ENCODE measurements around the gene TMEM60.
A peak's percentile ranks its signal among the peaks of the same experiment; 100 is the strongest.

Gene TMEM60

DNA sequence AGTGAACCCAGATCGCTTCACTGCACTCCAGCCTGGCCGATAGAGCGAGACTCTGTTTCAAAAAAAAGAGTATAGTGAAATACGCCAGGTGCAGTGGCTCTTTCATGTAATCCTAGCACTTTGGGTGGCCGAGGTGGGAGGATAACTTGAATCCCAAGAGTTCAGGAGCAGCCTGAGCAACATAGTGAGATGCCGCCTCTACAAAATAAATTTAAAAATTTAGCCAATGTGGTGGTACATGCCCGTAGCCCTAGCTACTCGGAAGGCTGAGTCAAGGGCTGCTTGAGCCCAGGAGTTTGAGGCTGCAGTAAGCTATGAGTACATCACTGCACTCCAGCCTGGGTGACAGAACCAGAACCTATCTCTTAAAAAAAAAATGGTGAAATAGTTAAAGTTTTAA lies 27.9 kb downstream of the TMEM60 start:
- DNase-seq: no peak

DNA sequence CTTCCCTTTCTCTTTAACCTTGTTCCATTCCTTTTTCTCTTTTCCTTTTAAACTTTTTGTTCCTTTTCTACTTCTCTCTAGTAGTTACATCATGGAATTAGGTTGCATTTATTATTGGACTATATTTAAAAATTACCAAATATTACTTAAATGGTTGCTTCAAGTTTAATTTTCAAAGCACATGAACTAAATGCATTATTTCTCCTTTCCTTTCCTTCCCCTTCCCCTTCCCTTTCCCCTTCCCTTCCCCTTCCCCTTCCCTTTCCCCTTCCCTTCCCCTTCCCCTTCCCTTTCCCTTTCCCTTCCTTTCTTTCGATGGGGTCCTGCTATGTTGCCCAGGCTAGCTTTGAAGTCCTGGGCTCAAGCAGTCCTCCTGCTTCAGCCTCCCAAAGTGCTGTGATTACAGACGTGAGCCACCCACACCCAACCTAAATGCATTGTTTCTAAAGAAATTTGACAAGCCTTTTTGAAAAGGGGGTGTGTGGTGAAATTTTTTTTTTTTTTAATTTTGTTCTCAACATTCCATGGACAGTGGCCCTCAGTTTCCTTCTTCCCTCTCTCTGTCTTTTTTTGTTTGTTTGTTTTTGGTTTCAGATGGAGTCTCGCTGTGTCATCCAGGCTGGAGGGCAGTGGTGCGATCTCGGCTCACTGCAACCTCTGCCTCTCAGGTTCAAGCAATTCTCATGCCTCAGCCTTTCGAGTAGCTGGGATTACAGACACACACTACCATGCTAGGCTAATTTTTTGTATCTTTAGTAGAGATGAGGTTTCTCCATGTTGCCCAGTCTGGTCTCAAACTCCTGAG lies 31.2 kb downstream of the TMEM60 start:
- no peak for DNase-seq

DNA sequence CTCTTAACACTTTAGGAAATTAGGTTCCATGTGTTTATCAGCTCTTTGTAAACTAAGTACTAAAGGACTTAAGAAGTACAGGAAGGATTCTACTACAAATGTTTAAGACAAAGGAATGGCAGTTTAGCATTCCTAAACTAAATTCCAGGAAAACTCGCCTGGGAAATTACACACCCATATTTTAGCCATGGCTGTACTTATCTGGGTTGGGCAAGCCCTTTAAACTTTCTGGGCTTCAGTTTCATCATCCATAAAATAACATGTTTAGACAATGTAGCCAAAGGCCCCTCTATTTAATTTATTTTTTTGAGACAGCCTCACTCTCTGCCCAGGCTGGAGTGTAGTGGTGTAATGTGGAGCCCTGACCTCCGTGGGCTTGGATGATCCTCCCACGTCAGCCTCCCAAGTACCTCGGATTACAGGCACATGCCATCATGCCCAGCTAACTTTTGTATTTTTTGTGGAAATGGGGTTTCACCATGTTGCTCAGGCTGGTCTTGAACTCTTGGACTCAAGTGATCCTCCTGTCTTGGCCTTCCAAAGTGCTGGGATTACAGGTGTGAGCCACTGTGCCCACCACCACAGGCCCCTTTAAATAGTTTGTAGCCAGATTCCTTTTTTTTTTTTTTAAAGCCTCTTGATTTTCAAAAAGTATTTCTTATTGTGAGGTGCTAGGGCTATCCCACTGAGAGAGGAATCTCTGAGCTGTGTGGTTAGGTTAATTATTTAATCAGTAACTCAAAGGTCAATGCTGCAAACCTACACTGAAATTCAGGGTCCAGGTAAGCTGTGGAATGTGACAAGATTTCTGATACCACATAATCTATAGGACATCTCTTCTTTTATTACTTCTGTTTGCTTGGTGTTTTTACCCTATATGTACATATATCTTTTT lies 32.1 kb downstream of the TMEM60 start:
- DNase-seq: no peak

DNA sequence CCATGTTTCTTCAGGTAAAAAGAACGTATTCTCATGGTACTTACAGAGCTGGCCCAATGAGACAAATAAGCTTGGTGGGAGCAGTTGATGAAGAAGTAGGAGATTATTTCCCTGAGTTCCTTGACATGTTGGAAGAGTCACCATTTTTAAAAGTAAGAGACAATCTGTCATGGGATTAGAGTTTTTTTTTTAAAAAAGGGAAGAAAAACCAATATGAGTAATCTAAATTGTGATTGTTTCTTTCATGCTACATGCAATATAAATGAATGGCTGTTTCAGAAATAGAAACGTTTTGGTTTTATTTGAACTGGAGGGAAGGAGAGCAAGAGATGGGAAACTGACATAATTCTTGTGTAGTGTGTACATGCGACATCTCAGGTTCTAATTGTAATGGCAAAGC lies 32.8 kb downstream of the TMEM60 start:
- no peak for DNase-seq

DNA sequence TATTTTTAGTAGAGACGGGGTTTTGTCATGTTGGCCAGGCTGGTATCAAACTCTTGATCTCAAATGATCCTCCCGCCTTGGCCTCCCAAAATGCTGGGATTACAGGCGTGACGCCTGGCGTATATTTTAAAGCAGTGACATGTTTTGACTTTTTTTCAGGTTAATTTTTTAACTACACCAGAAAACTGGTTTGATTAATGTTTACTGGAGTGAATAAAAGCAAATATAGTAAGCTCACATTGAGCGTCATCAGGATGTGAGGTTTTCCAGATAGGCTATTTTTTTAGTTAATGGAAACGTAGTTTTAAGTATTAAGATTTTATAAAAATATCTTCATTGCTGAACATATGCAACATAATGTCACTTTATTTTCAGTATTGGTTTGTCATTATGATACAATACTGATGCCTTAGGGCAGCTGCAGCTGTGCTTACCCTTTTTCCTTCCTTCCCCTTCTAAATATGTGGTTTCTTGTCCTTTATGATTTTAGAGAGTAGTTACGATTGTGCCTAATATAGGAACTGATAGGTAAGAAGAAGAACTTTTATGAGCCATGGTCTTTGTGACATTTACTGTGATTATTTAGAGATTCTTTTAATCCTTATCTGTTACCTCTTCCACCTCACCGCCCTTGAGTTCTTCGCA lies 37.3 kb downstream of the TMEM60 start:
- no peak for DNase-seq

DNA sequence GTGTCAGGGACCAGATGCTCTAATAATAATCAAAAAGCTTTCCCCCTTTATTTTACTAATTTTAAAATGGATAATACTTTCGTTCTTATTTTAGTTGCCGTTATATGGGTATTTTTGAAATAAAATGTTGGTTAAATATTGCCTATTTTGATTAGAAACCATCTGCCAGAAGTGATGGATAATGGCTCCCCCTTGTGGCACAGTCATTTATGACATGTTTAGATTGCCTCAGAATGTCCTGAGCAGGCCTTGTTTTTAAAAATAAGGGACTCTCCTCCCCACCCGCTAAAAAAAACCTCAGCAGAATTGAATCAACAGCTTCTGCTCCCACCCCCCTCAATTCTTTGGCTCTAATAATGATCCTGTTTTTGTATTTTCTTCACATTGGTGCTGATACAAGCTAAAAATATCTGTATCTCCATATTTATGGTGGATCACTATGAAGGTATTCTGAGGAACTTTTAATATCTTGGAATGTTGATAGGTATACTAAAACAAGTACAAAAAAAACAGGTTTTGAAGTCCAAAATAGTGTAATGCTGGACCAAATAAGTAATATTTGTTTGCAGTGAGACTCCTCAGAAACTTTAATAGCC lies 38.8 kb downstream of the TMEM60 start:
- peak; percentile 53 for DNase-seq

DNA sequence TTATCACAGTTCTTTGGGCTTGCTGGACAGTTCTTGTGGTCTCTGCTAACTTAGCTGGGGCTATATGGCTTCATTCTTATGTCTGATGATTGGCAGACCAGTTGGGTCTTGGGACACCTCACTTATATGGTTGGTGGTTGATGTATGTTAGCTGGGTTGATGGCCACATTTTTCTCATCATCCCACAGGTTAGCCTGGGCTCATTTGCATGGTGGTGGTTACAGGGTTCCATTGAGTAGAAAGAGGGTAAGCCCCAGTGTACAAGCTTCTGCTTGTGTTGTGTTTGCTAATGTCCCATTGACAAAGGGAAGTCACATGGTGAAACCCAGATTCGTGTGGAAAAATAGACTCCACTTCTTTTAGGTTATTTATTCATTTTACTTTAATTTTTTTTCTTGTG lies 40.6 kb downstream of the TMEM60 start:
- no peak for DNase-seq

DNA sequence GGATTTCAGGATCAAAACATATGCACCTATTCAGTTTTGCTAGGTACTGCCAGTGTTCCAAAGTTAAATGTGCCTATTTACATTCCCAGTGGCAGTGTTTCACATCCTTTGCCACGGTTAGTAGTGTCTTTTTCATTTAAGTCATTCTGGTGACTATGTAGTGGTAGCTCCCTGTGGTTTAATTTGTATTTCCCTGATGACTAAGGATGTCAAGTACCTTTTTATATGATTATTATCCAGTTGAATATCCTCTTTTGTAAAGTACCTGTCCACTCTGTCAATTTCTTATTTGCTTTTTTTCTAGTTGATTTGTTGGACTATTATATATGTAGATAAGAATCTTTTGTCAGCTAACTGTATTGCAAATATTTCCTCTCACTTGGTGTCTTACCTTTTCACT lies 45.1 kb downstream of the TMEM60 start:
- no peak for DNase-seq

DNA sequence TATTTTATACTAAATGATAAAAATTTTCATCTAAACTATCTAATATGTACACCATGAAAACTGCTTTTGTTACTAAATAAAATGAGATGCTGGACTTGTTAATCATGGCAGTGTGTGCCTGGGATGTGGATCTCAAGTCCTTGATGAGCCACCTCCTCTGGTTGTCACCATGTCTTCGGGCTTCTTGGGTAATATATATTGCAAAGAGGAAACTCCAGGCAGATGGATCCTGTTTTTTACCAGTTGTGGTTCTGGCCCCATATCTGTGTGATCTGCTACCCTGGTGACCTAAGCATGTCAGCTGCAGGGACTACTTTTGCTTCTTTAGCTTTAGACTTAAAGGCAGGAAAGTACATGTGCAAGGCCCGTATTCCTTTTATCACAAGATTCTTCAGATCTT lies 46.2 kb downstream of the TMEM60 start:
- no peak for DNase-seq

DNA sequence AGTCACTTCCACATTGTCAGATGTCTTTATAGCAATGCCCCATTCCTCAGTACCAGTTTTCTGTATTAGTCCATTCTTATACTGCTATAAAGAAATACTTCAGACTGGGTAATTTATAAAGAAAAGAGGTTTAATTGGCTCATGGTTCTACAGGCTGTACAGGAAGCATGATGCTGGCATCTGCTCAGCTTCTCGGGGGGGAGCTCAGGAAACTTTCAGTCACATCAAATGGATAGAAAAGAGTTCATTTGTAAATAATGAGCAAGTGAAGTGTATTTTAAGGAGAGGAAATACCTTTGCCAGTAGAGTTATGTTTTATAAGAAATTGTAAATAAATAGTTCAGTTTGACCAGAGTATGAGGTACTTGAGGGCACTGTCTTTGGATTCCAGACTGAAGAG lies 50.5 kb downstream of the TMEM60 start:
- no peak for DNase-seq

DNA sequence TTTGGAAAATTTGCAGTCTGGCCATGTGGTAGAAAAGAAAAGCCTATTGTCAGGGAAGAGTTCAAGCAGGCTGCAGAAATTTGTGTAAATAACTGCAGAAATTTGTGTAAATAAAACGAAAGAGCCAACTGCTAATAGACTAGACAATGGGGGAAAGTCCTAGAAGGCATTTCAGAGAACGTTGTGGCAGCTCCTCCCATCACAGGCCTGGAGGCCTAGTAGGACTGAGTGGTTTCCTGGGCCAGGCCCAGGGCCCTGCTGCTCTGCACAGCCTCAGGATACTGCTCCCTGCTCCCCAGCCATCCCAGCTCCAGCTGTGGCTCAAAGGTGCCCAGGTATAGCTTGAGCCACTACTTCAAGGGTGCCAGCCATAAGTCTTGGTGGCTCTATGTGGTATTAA lies 51.1 kb downstream of the TMEM60 start:
- DNase-seq: no peak

DNA sequence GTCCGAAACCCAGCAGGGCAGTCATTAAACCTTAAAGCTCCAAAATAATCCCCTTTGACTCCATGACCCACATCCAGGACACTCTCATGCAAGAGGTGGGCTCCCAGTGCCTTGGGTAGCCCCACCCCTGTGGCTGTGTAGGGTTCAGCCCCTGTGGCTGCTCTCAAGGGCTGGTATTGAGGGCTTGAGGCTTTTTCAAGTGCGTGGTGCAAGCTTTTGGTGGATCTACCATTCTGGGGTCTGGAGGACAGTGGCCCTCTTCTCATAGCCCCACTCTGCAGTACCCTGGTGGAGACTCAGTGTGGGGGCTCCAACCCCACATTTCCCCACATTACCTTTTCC lies 51.4 kb downstream of the TMEM60 start:
- DNase-seq: no peak

DNA sequence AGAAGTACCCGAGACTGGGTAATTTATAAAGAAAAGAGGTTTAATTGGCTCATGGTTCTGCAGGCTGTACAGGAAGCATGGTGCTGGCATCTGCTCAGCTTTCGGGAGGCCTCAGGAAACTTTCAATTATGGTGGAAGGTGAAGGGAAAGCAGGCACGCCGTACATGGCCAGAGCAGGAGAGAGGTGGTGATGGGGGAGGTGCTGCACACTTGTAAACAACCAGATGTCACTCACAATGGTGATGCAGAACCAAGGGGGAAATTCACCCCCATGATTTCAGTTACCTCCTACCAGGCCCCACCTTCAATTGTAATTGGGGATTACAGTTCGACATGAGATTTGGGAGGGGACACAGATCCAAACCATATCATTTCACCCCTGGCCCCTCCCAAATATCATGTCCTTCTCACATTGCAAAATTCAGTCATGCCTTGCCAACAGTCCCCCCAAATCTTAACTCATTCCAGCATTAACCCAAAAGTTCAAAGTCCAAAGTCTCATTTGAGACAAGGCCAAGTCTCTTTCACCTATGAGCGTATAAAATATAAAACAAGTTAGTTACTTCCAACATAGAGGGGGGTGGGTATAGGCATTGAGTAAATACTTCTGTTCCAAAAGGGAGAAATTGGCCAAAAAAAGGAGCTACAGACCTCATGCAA lies 51.9 kb downstream of the TMEM60 start:
- DNase-seq: no peak

DNA sequence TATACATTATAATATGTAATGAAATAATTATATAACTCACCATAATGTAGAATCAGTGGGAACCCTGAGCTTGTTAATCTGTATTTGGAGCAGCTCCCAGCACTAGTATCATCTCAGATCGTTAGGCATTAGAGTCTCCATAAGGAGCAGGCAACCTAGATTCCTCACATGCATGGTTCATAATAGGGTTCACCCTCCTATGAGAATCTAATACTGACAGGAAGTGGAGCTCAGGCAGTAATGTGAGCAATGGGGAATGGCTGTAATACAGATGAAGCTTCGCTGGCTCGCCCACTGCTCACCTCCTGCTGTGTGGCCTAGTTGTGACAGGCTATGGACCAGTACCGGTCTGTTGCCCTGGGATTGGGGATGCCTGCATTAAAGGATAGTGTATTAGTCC lies 52.5 kb downstream of the TMEM60 start:
- no peak for DNase-seq
